ENCODE data around the gene ACVR2B. TPM values are rescaled to one million over a fixed set of nuclear protein-coding genes. Genes with fewer than 3 reads are reported as not detected.

Gene ACVR2B
- total RNA-seq, 1 donor from 2014 or later, result 10.4 TPM

DNA sequence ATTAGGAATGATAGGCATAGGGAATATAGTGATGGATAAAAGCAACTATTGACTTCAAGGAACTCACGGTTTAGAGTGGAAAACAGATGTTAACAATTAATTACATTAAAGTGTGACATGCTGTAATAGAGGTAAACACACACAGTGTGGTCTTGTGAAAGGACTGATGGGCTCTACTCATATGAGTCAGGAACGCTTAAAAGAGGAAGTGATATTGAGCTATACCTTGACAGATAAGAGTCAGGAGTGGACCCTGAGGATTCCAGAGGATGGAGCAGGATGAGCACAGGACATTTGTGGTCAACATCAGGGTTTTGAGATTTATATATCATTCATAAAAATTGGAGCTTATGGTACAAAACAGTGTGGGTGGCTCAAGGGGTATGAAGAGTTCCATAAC, 53.4 kb downstream of the ACVR2B start:
- Mint-ChIP-seq H3K4me3 (no peak overlapping the region), H3K9me3 (no peaks in the 10 kb centered on the region), H3K36me3 (ENCODE audit: low read depth) (peaks cover 25% of the 10 kb centered on the region), H3K4me1 (ENCODE audit: low read depth) (peaks cover 5% of the 10 kb centered on the region), H3K27ac (no peak overlapping the region), H3K27me3 (ENCODE audit: insufficient read depth) (no peaks in the 10 kb centered on the region)
- intact Hi-C loops (cut with micrococcal nuclease), result no loop called here
- no peak for DNase-seq (ENCODE audit: low spot score)

DNA sequence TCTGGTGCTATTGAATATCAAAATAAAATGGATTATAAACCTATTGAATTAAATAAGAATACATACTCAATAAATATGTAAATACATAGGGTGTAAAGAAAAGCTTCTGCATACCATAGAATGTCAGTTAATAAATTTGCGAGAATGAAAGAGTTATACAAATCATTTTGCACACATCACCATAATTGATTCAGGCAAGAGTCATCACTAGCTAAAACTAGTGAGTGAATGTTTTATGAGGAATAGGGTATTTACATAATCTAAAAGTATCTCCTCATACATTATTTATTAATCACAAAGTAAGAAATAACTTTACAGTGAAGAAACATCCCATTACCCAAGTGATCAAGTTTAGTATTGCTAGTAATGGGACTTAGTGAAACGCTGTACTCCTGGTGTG, 56.0 kb downstream of the ACVR2B start:
- no peak overlapping the region for H3K27ac Mint-ChIP-seq
- DNase-seq (ENCODE audit: low spot score), result no peak
- H3K36me3 Mint-ChIP-seq (ENCODE audit: low read depth), result peaks cover 27% of the 10 kb centered on the region
- no peaks in the 10 kb centered on the region for H3K9me3 Mint-ChIP-seq
- H3K4me1 Mint-ChIP-seq (ENCODE audit: low read depth), result no peaks in the 10 kb centered on the region
- intact Hi-C loops (cut with micrococcal nuclease), result no loop called here
- H3K27me3 Mint-ChIP-seq (ENCODE audit: insufficient read depth), result no peaks in the 10 kb centered on the region
- no peak overlapping the region for H3K4me3 Mint-ChIP-seq

- Mint-ChIP-seq H3K36me3 (ENCODE audit: low read depth) (peaks cover 27% of the 10 kb centered on the region), H3K9me3 (no peaks in the 10 kb centered on the region), H3K4me3 (no peak overlapping the region), H3K4me1 (ENCODE audit: low read depth) (no peaks in the 10 kb centered on the region), H3K27ac (no peak overlapping the region), H3K27me3 (ENCODE audit: insufficient read depth) (no peaks in the 10 kb centered on the region)
- no peak for DNase-seq (ENCODE audit: low spot score)
- intact Hi-C loops (cut with micrococcal nuclease), result no loop called here
These were observed 56.9 kb downstream of the ACVR2B start for GRCh38 chr3:38510631-38511030.

GRCh38 chr3:38511546-38511945, 57.9 kb downstream of the ACVR2B start:
- Mint-ChIP-seq H3K36me3 (ENCODE audit: low read depth) (peaks cover 27% of the 10 kb centered on the region), H3K4me1 (ENCODE audit: low read depth) (no peaks in the 10 kb centered on the region), H3K27ac (no peak overlapping the region), H3K27me3 (ENCODE audit: insufficient read depth) (no peaks in the 10 kb centered on the region), H3K4me3 (no peak overlapping the region), H3K9me3 (no peaks in the 10 kb centered on the region)
- intact Hi-C loops (cut with micrococcal nuclease), result no loop called here
- DNase-seq (ENCODE audit: low spot score), result no peak

GRCh38 chr3:38515367-38515766, 61.7 kb downstream of the ACVR2B start:
- H3K27ac Mint-ChIP-seq, result no peak overlapping the region
- no peak overlapping the region for H3K4me3 Mint-ChIP-seq
- H3K9me3 Mint-ChIP-seq, result no peaks in the 10 kb centered on the region
- peaks cover 18% of the 10 kb centered on the region for H3K36me3 Mint-ChIP-seq (ENCODE audit: low read depth)
- intact Hi-C loops (cut with micrococcal nuclease), result no loop called here
- H3K4me1 Mint-ChIP-seq (ENCODE audit: low read depth), result peaks cover 19% of the 10 kb centered on the region
- H3K27me3 Mint-ChIP-seq (ENCODE audit: insufficient read depth), result no peaks in the 10 kb centered on the region
- no peak for DNase-seq (ENCODE audit: low spot score)

GRCh38 chr3:38516669-38517068, 63.0 kb downstream of the ACVR2B start:
- peaks cover 17% of the 10 kb centered on the region for H3K36me3 Mint-ChIP-seq (ENCODE audit: low read depth)
- no peak overlapping the region for H3K27ac Mint-ChIP-seq
- no peak overlapping the region for H3K4me3 Mint-ChIP-seq
- DNase-seq (ENCODE audit: low spot score), result no peak
- H3K9me3 Mint-ChIP-seq, result no peaks in the 10 kb centered on the region
- H3K4me1 Mint-ChIP-seq (ENCODE audit: low read depth), result peaks cover 32% of the 10 kb centered on the region
- intact Hi-C loops (cut with micrococcal nuclease), result no loop called here
- no peaks in the 10 kb centered on the region for H3K27me3 Mint-ChIP-seq (ENCODE audit: insufficient read depth)

- intact Hi-C loops (cut with micrococcal nuclease), result no loop called here
- Mint-ChIP-seq H3K36me3 (ENCODE audit: low read depth) (peaks cover 13% of the 10 kb centered on the region), H3K9me3 (no peaks in the 10 kb centered on the region), H3K27ac (no peak overlapping the region), H3K4me1 (ENCODE audit: low read depth) (peaks cover 33% of the 10 kb centered on the region), H3K4me3 (no peak overlapping the region), H3K27me3 (ENCODE audit: insufficient read depth) (no peaks in the 10 kb centered on the region)
- DNase-seq (ENCODE audit: low spot score), result no peak
These were observed 65.3 kb downstream of the ACVR2B start for GRCh38 chr3:38519000-38519399.

- Mint-ChIP-seq H3K27ac (peak overlapping the region; percentile 57), H3K9me3 (no peaks in the 10 kb centered on the region), H3K4me1 (ENCODE audit: low read depth) (peaks cover 33% of the 10 kb centered on the region), H3K4me3 (peak overlapping the region; percentile 61), H3K36me3 (ENCODE audit: low read depth) (peaks cover 14% of the 10 kb centered on the region), H3K27me3 (ENCODE audit: insufficient read depth) (no peaks in the 10 kb centered on the region)
- DNase-seq (ENCODE audit: low spot score), result peak; percentile 15
- intact Hi-C loops (cut with micrococcal nuclease), result no loop called here
These were observed 66.0 kb downstream of the ACVR2B start for GRCh38 chr3:38519651-38520050.

DNA sequence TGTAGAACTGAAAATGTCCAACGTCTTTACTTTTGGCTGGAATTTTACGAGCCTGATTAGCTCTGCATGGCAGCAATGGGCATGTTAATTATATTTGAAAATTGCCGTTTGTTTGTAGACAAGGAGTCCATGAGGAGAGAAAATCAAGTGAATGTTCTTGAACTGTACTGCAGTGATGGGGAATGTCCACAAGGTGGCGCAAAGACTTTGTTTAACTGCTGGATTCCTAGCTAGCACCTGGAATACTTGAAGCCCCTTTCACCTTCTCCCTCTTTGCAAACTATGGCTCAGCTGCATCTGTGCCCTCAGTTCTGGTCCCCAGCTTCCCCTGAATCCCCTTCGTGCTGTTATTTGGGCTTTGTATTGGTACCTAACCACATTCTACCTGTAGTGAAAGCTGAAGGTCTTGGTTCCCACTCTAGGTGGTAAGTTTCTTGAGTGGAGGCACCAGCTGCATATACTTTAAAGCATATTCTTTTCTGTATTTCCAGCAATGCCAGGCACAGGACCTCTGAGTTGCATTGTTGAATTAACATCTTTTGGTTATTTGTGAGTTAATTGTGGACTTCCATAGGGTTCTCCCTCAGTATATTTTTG, 67.8 kb downstream of the ACVR2B start:
- H3K27me3 Mint-ChIP-seq (ENCODE audit: insufficient read depth), result no peaks in the 10 kb centered on the region
- peaks cover 22% of the 10 kb centered on the region for H3K36me3 Mint-ChIP-seq (ENCODE audit: low read depth)
- no peak overlapping the region for H3K27ac Mint-ChIP-seq
- no peaks in the 10 kb centered on the region for H3K9me3 Mint-ChIP-seq
- intact Hi-C loops (cut with micrococcal nuclease), result loop anchor here (1.0 kb wide), 6 partner anchors 25 to 479 kb away; partner anchors contain the start of gene EXOG
- peak; percentile 37 for DNase-seq (ENCODE audit: low spot score)
- H3K4me1 Mint-ChIP-seq (ENCODE audit: low read depth), result peaks cover 33% of the 10 kb centered on the region
- no peak overlapping the region for H3K4me3 Mint-ChIP-seq

DNA sequence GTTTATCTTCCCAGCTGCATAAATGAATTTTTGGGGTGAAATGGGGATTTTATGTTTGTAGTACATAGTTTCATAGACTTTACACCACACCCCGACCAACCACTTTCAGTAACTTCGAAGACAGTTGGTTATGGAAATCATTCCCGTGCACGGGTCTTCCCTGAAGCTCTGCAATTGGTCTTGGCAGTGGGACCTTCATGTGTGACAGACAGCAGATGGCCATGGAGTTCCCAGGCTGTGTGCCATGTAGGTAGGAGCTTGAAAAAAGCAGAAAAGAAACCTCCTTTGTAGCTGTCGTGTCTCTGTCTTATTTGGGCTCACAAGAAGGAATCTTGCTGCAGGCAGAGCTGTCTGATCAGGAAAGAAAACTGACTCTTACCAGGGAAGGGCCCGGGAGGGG, 68.3 kb downstream of the ACVR2B start:
- no peak overlapping the region for H3K27ac Mint-ChIP-seq
- H3K27me3 Mint-ChIP-seq (ENCODE audit: insufficient read depth), result no peaks in the 10 kb centered on the region
- H3K4me1 Mint-ChIP-seq (ENCODE audit: low read depth), result peaks cover 33% of the 10 kb centered on the region
- H3K36me3 Mint-ChIP-seq (ENCODE audit: low read depth), result peaks cover 22% of the 10 kb centered on the region
- intact Hi-C loops (cut with micrococcal nuclease), result no loop called here
- no peak for DNase-seq (ENCODE audit: low spot score)
- H3K9me3 Mint-ChIP-seq, result no peaks in the 10 kb centered on the region
- no peak overlapping the region for H3K4me3 Mint-ChIP-seq

- Mint-ChIP-seq H3K9me3 (no peaks in the 10 kb centered on the region), H3K4me3 (no peak overlapping the region), H3K27ac (no peak overlapping the region), H3K27me3 (ENCODE audit: insufficient read depth) (no peaks in the 10 kb centered on the region), H3K4me1 (ENCODE audit: low read depth) (peaks cover 25% of the 10 kb centered on the region), H3K36me3 (ENCODE audit: low read depth) (peaks cover 23% of the 10 kb centered on the region)
- no peak for DNase-seq (ENCODE audit: low spot score)
- intact Hi-C loops (cut with micrococcal nuclease), result no loop called here
These were observed 70.5 kb downstream of the ACVR2B start for GRCh38 chr3:38524141-38524739.

DNA sequence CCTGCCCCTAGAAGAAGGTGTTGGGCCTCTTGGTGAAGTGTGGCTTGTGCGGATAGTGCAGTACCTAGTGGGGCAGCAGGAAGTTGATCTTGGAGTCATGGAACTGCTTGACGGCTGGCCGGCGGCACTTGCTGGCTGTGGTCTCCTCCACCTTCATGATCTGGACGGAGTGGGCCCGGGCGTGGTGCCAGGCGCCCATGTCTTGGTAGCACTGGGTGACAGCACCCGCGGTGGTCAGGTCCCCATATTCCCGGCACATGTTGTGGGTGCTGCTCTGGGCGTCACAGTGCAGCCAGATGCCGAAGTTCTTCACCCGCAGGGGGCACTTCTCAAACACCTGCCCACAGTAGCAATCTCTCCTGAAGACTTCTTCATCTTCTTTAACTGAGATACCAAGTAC, 73.1 kb downstream of the ACVR2B start:
- Mint-ChIP-seq H3K36me3 (ENCODE audit: low read depth) (peaks cover 19% of the 10 kb centered on the region), H3K4me3 (no peak overlapping the region), H3K27ac (no peak overlapping the region), H3K27me3 (ENCODE audit: insufficient read depth) (no peaks in the 10 kb centered on the region), H3K4me1 (ENCODE audit: low read depth) (no peaks in the 10 kb centered on the region), H3K9me3 (no peaks in the 10 kb centered on the region)
- intact Hi-C loops (cut with micrococcal nuclease), result no loop called here
- no peak for DNase-seq (ENCODE audit: low spot score)

DNA sequence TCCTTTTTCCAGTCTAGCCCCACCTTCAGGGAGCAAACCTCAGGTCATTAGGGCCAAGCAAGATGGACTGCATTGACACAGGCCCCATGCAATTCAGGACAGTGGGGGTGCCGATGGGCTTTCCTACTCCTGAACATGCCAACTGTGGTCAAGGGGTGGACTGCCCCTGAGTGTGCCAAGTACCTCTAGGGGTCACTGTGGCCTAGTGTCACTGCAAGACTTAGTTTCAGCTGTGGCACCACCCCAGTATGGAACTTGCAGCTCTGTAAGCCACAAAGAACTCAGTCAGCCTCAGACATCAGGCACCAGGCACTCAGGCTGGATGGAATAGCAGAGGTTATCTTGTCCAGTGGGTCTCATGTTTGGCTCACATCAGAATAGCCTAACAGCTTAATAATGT, 74.8 kb downstream of the ACVR2B start:
- intact Hi-C loops (cut with micrococcal nuclease), result no loop called here
- H3K4me1 Mint-ChIP-seq (ENCODE audit: low read depth), result no peaks in the 10 kb centered on the region
- no peak overlapping the region for H3K4me3 Mint-ChIP-seq
- no peak overlapping the region for H3K27ac Mint-ChIP-seq
- no peaks in the 10 kb centered on the region for H3K27me3 Mint-ChIP-seq (ENCODE audit: insufficient read depth)
- H3K36me3 Mint-ChIP-seq (ENCODE audit: low read depth), result peaks cover 19% of the 10 kb centered on the region
- H3K9me3 Mint-ChIP-seq, result no peaks in the 10 kb centered on the region
- no peak for DNase-seq (ENCODE audit: low spot score)

- Mint-ChIP-seq H3K27me3 (ENCODE audit: insufficient read depth) (no peaks in the 10 kb centered on the region), H3K27ac (no peak overlapping the region), H3K4me1 (ENCODE audit: low read depth) (no peaks in the 10 kb centered on the region), H3K9me3 (no peaks in the 10 kb centered on the region), H3K36me3 (ENCODE audit: low read depth) (peaks cover 5% of the 10 kb centered on the region), H3K4me3 (no peak overlapping the region)
- intact Hi-C loops (cut with micrococcal nuclease), result no loop called here
- DNase-seq (ENCODE audit: low spot score), result no peak
These were observed 78.8 kb downstream of the ACVR2B start for GRCh38 chr3:38532529-38532928.
